BJ (cell line): Measurements from ENCODE around the gene RWDD4. TPM values are rescaled to one million over a fixed set of nuclear protein-coding genes. Genes with fewer than 3 reads are reported as not detected.

ENCODE experiments used
- CTCF ChIA-PET: fragments of 350-600 bp; formaldehyde crosslinking; extraction: SDS; loops from one replicate; lab custom pipeline; 2021; ENCODE audit warnings: antibody characterized with exemption, inconsistent platforms; lab: Yijun Ruan, JAX
- POLR2A ChIA-PET: fragments of 300-600 bp; sonication (Branson Sonifier 250); formaldehyde crosslinking; extraction: SDS; loops from one replicate; lab custom pipeline; 2021; ENCODE audit warnings: antibody characterized with exemption; lab: Charles Lee
- DNase-seq: peaks from one replicate; pipeline ENCODE4 v3.0.0-alpha.2; 2011; ENCODE audit warnings: low read depth
- H3K27me3 ChIP-seq: 2 replicates; pipeline ENCODE4 v1.6.0; 2011; ENCODE audit warnings: low read length; ENCODE audit not compliant: control insufficient read depth, insufficient read depth
- H3K36me3 ChIP-seq: 2 replicates; pipeline ENCODE4 v1.5.1; 2011; ENCODE audit warnings: low read length; ENCODE audit not compliant: control insufficient read depth, insufficient read depth
- H3K4me3 ChIP-seq: 2 replicates; pipeline ENCODE4 v1.5.1; 2011; ENCODE audit warnings: low read depth, mild to moderate bottlenecking, control low read depth, low read length
- CTCF ChIP-seq: IDR thresholded peaks from 2 replicates; pipeline ENCODE4 v1.5.1; 2011; ENCODE audit warnings: low read depth, mild to moderate bottlenecking, control low read depth, inconsistent platforms, low read length, moderate library complexity; ENCODE audit not compliant: insufficient read depth
- polyA plus RNA-seq: library from polyadenylated mRNA; depleted of rRNA; stranded (reverse); fragments of >200 nt; gene quantifications from 2 replicates; pipeline ENCODE4 v1.2.3, GENCODE V29; 2011

RWDD4 gene
- polyA plus RNA-seq, 1 experiment = 5.2 TPM

GRCh38 chr4:183637461-183637860 is 21.5 kb downstream of the RWDD4 start:
- no peaks in the 10 kb centered on the region for H3K27me3 ChIP-seq
- ChIA-PET CTCF (interaction anchor here (1.1 kb wide), 1 partner anchor 10 kb away, joined by 4 read pairs; no protein-coding TSS in a partner anchor), POLR2A (no interaction called here)
- no peak overlapping the region for H3K4me3 ChIP-seq
- DNase-seq = no peak
- H3K36me3 ChIP-seq = no peaks in the 10 kb centered on the region
- TF ChIP-seq CTCF = no peak

DNA sequence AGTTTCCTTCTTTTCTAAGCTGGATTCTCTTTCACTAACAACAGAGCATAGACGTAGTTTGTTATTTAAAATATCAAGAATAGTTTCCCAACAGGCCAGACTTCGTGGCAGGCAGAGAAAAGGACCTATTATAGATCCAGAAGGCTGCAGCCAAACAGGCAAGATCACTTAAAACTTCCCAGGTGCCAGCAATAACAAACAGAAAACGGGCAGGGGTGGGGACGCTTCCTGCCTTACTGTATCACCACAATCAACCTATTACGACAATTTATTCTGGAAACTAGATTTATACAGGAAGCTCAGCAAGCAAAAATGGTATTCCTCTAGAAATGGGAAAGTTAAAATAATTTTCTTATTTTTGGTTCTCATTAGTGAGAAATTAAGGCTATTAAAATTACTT is 22.1 kb downstream of the RWDD4 start:
- CTCF ChIA-PET = interaction anchor here (1.6 kb wide), 1 partner anchor 10 kb away, joined by 4 read pairs; no protein-coding TSS in a partner anchor
- Histone ChIP-seq H3K27me3 (no peaks in the 10 kb centered on the region), H3K36me3 (no peaks in the 10 kb centered on the region), H3K4me3 (no peak overlapping the region)
- no peak for TF ChIP-seq CTCF
- DNase-seq = no peak
- POLR2A ChIA-PET = interaction anchor here (0.6 kb wide), 1 partner anchor 168 kb away, joined by 3 read pairs; no protein-coding TSS in a partner anchor

GRCh38 chr4:183636503-183636902 is 22.5 kb downstream of the RWDD4 start:
- Histone ChIP-seq H3K27me3 (no peaks in the 10 kb centered on the region), H3K36me3 (no peaks in the 10 kb centered on the region), H3K4me3 (no peak overlapping the region)
- DNase-seq = no peak
- POLR2A ChIA-PET = interaction anchor here (0.6 kb wide), 1 partner anchor 168 kb away, joined by 3 read pairs; no protein-coding TSS in a partner anchor
- TF ChIP-seq CTCF = no peak
- CTCF ChIA-PET = interaction anchor here (1.6 kb wide), 1 partner anchor 10 kb away, joined by 4 read pairs; no protein-coding TSS in a partner anchor

- H3K27me3 ChIP-seq = no peaks in the 10 kb centered on the region
- no peak overlapping the region for H3K4me3 ChIP-seq
- TF ChIP-seq CTCF = no peak
- no peak for DNase-seq
- ChIA-PET CTCF (interaction anchor here (1.4 to 1.6 kb wide), 2 partner anchors 11 to 22 kb away, joined by 3 to 4 read pairs; no protein-coding TSS in a partner anchor), POLR2A (no interaction called here)
- H3K36me3 ChIP-seq = no peaks in the 10 kb centered on the region
Measured at GRCh38 chr4:183635741-183636140, 23.2 kb downstream of the RWDD4 start.

DNA sequence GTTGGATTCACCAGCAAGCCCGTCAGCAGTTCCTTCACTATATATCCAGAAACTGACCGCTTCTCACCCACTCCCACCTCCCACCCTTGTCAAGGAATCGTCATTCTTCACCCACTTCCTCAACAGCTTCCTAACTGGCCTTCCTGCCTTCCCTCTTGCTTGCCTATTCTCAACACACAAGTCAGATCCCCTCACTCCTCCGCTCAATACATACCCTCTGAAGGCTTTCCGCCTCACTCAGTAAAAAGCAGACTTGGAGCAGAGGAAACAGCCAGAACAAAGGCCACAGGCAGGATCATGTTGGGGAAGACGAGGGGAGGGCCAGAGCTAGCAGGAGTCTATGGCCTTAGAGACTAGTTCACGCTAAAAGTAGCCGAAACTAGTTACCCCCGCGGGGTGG is 23.7 kb downstream of the RWDD4 start:
- ChIA-PET CTCF (interaction anchor here (1.4 to 1.6 kb wide), 2 partner anchors 11 to 22 kb away, joined by 3 to 4 read pairs; no protein-coding TSS in a partner anchor), POLR2A (no interaction called here)
- no peaks in the 10 kb centered on the region for H3K36me3 ChIP-seq
- no peak for TF ChIP-seq CTCF
- no peaks in the 10 kb centered on the region for H3K27me3 ChIP-seq
- no peak overlapping the region for H3K4me3 ChIP-seq
- no peak for DNase-seq
